Type B pancreatic cell (in vitro differentiated cells): Measurements from ENCODE around the gene RPS15. TPM values are rescaled to one million over a fixed set of nuclear protein-coding genes. Genes with fewer than 3 reads are reported as not detected.
A peak's percentile ranks its signal among the peaks of the same experiment; 100 is the strongest.

Source experiments
- DNase-seq: peaks from one replicate; pipeline ENCODE4 v3.0.0; 2021; ENCODE audit warnings: mixed read lengths; ENCODE audit not compliant: unreplicated experiment; ENCODE audit errors: extremely low spot score
- H3K27ac Mint-ChIP-seq: 2 replicates; pipeline ENCODE4 v1.8.0; 2021; ENCODE audit warnings: mild to moderate bottlenecking, mixed read lengths
- H3K27me3 Mint-ChIP-seq: 2 replicates; pipeline ENCODE4 v1.8.0; 2021; ENCODE audit warnings: mixed read lengths
- H3K36me3 Mint-ChIP-seq: 2 replicates; pipeline ENCODE4 v1.8.0; 2021; ENCODE audit warnings: mixed read lengths
- H3K4me1 Mint-ChIP-seq: one replicate; pipeline ENCODE4 v1.8.0; 2021; ENCODE audit warnings: mixed read lengths; ENCODE audit not compliant: unreplicated experiment
- H3K4me3 Mint-ChIP-seq: 2 replicates; pipeline ENCODE4 v1.8.0; 2021; ENCODE audit warnings: mild to moderate bottlenecking, mixed read lengths
- H3K9me3 Mint-ChIP-seq: 2 replicates; pipeline ENCODE4 v1.8.0; 2021; ENCODE audit warnings: mixed read lengths
- long read RNA-seq: library from polyadenylated mRNA; unstranded; transcript quantifications from one replicate; pipeline ENCODE4 v2.0.0, GENCODE V29; 2020
- total RNA-seq: library from RNA; stranded (reverse); gene quantifications from 2 replicates; pipeline ENCODE4 v1.2.1, GENCODE V29; 2021; ENCODE audit warnings: low replicate concordance
- TF ChIP-seq, protein P1 (sequence below): fragments of 200-600 bp; sonication (generic); conservative IDR thresholded peaks from 2 replicates; pipeline ENCODE4 v1.5.0; 2021; ENCODE audit warnings: antibody characterized with exemption, mild to moderate bottlenecking

The RPS15 gene
- total RNA-seq = 1,251 and 1,344 TPM in 2 replicates
- long read RNA-seq, transcript RPS15-209 (4 exons, 510 nt) = major isoform, 594 of 645 reads
- long read RNA-seq, transcript RPS15-210 (3 exons, 873 nt) = minor isoform, 35 of 645 reads
- long read RNA-seq, transcript RPS15-201 (4 exons, 534 nt) = minor isoform, 10 of 645 reads
- long read RNA-seq, partial matches to known transcripts = 1 of 645 reads
- long read RNA-seq, other reads (novel, unspliced or antisense) = 2 of 645 reads

DNA sequence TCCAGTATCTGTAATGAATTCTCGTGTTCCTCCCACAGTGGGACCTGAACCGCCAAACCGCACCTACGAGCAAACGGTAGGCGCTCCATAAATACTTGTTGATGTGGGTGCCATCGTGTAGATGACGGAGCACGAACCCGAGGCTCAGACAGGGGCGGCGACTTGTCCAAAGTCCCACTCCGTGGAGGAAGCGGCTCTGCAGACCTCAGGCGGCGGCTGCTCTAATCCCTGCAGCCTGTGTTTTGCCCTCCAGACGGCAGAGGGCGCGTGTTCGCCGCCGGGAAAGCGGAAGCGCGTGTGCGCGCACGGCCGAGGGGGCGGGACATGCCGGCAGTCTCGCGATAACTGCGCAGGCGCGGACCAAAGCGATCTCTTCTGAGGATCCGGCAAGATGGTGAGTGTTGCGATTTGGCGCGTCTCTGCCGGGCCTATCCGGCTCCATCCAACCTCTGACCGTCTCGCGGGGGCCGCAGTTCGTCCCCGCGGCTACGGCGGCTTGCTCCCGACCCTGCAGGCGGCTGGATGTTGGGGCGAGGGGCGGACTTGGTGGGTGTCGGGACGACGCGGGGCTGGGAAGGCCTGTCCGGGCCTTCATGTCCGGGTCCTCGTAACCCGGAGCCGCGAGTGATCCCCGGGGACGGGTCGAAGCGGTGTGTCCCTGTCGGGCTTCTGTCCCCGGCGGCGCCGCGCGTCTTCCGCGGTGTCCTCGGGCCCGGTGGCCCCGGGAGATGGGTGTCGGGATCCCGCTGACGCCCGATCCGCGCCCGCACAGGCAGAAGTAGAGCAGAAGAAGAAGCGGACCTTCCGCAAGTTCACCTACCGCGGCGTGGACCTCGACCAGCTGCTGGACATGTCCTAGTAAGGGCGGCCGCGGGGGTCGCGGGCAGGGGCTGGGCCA lies at the start of gene RPS15:
Gene RPS15, plus strand, starts transcription at position 362 of the 898 bp plus-strand sequence. Its CDS starts 30 bp downstream, at position 392.
- peak within 1 kb of the TSS; percentile 95 for H3K4me3 Mint-ChIP-seq
- peak within 1 kb of the TSS; percentile 95 for H3K27ac Mint-ChIP-seq
- H3K27me3 Mint-ChIP-seq = no peaks in the 10 kb centered on the region
- peaks cover 9% of the 10 kb centered on the region for H3K36me3 Mint-ChIP-seq
- peak; percentile 98 for DNase-seq
- peaks cover 8% of the 10 kb centered on the region for H3K4me1 Mint-ChIP-seq
- H3K9me3 Mint-ChIP-seq = no peaks in the 10 kb centered on the region
- TF ChIP-seq, protein P1, sequence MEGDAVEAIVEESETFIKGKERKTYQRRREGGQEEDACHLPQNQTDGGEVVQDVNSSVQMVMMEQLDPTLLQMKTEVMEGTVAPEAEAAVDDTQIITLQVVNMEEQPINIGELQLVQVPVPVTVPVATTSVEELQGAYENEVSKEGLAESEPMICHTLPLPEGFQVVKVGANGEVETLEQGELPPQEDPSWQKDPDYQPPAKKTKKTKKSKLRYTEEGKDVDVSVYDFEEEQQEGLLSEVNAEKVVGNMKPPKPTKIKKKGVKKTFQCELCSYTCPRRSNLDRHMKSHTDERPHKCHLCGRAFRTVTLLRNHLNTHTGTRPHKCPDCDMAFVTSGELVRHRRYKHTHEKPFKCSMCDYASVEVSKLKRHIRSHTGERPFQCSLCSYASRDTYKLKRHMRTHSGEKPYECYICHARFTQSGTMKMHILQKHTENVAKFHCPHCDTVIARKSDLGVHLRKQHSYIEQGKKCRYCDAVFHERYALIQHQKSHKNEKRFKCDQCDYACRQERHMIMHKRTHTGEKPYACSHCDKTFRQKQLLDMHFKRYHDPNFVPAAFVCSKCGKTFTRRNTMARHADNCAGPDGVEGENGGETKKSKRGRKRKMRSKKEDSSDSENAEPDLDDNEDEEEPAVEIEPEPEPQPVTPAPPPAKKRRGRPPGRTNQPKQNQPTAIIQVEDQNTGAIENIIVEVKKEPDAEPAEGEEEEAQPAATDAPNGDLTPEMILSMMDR = peak; percentile 91

DNA sequence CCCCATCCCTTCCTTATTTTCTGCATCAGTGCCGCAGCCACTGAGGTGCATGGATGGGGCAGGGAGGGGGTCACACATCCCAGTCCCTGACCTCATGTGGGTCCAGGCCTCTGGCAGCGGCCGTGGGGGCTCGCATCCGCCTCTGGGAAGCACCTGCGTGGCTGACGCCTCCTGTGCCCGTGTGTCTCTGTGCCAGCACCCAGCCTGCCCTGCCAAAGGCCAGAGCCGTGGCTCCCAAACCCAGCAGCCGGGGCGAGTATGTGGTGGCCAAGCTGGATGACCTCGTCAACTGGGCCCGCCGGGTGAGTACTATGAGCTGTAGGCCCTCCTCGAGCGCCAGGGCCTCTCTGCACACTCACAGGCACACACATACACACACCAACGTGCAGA lies 49.6 kb upstream of the RPS15 start:
- TF ChIP-seq, protein P1 = no peak
- DNase-seq = no peak
- Mint-ChIP-seq H3K27ac (no peak overlapping the region), H3K36me3 (peaks cover 3% of the 10 kb centered on the region), H3K9me3 (no peaks in the 10 kb centered on the region), H3K27me3 (peaks cover under 1% of the 10 kb centered on the region), H3K4me3 (peak overlapping the region; percentile 34), H3K4me1 (no peaks in the 10 kb centered on the region)

DNA sequence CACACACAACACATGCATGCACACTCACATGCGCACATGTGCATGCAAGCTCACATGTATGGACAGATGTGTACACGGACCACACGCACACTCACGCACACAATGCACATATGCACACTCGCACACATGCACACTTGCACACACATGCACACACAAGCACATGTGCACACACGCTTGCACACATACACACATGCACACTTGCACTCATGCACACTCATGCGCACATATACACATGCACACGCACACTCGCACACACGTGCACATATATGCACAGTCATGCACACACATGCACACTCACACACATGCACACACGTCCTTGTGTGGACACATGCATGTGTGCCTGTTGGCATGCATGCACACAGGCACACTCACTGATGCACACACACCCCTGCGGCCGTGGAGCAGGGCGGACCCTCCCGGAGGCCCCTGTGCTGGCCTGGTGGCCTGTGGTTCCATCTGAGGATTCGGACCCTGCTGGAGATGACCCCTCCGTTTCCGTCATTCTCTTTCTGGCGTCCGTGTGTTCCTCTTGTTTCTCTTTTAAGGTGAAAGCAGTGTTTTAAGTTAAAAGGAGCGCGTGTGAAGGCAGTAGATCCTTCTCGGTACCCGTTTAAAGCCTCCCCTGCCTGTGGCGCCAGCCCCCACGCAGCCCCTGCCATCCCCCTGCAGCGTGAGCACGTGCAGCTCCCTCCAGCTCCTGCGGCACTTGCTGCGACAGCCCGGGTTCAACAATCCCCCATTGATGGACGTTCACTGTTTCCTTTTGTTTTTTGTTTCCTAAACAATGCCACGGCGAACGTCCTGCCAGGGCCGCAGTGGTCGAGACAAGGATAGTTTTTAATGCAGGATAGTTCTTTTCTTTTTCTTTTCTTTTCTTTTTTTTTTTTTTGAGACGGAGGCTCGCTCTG lies 48.9 kb upstream of the RPS15 start:
- no peaks in the 10 kb centered on the region for H3K27me3 Mint-ChIP-seq
- H3K4me3 Mint-ChIP-seq = peak overlapping the region; percentile 34
- H3K4me1 Mint-ChIP-seq = no peaks in the 10 kb centered on the region
- DNase-seq = no peak
- H3K9me3 Mint-ChIP-seq = no peaks in the 10 kb centered on the region
- H3K27ac Mint-ChIP-seq = no peak overlapping the region
- TF ChIP-seq, protein P1 = no peak
- peaks cover 3% of the 10 kb centered on the region for H3K36me3 Mint-ChIP-seq

DNA sequence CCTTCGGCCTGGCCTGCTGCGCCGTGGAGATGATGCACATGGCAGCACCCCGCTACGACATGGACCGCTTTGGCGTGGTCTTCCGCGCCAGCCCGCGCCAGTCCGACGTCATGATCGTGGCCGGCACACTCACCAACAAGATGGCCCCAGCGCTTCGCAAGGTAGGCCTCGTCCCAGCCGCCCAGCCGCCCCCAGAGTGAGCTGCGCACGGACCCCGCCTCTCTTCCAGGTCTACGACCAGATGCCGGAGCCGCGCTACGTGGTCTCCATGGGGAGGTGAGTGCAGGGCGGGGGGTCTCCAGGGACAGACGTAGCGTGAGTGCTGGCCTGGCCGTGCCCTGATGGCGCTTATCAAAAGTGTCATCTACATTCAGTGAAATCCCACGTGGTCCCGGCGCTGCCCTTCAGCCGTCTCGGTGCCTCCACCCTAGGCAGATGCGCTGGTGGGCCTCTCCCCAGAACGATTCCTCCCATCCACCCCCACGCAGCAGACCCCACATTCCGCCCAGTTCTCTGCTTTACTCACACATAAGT lies 47.2 kb upstream of the RPS15 start:
- no peak for DNase-seq
- no peaks in the 10 kb centered on the region for H3K9me3 Mint-ChIP-seq
- H3K4me3 Mint-ChIP-seq = no peak overlapping the region
- H3K27me3 Mint-ChIP-seq = no peaks in the 10 kb centered on the region
- TF ChIP-seq, protein P1 = no peak
- H3K27ac Mint-ChIP-seq = no peak overlapping the region
- H3K4me1 Mint-ChIP-seq = no peaks in the 10 kb centered on the region
- H3K36me3 Mint-ChIP-seq = peaks cover 3% of the 10 kb centered on the region

DNA sequence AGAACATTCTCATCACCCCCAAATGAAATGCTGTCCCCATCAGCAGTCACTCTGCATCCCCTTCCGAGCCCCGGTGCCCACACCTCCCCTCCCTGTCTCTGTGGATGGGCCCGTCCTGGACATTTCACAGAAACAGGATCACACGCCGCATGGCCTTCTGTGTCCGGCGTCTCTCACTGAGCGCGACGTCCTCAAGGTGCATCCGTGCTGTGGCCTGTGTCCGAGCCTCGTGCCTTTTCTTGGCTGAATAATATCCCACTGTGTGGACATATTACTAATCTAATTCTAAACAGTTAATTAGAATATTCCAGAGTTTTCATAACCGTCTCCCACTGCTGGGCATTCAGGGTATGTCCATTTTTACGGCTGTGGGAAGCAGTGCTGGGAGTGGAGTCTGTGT lies 45.8 kb upstream of the RPS15 start:
- no peaks in the 10 kb centered on the region for H3K9me3 Mint-ChIP-seq
- no peak overlapping the region for H3K27ac Mint-ChIP-seq
- no peak for DNase-seq
- no peaks in the 10 kb centered on the region for H3K4me1 Mint-ChIP-seq
- H3K4me3 Mint-ChIP-seq = no peak overlapping the region
- H3K27me3 Mint-ChIP-seq = no peaks in the 10 kb centered on the region
- TF ChIP-seq, protein P1 = no peak
- peaks cover 3% of the 10 kb centered on the region for H3K36me3 Mint-ChIP-seq
